A673 (cell line): ENCODE measurements around the gene APOBEC2. TPM values are rescaled to one million over a fixed set of nuclear protein-coding genes. Genes with fewer than 3 reads are reported as not detected.

Experiments
- BruUV-seq: library from RNA; stranded (reverse); fragments of 400-500 nt; replicated peaks from 2 replicates; lab custom pipeline; 2021; lab: Mats Ljungman, UMichigan
- CTCF ChIA-PET: fragments of 300-600 bp; sonication (Branson Sonifier 250); formaldehyde crosslinking; loops from one replicate; lab custom pipeline; 2022; ENCODE audit warnings: antibody characterized with exemption; lab: Charles Lee
- POLR2A ChIA-PET: fragments of 300-600 bp; sonication (Branson Sonifier 250); formaldehyde crosslinking; loops from one replicate; lab custom pipeline; 2022; ENCODE audit warnings: antibody characterized with exemption; ENCODE audit not compliant: low non-redundant PET; lab: Charles Lee
- DNase-seq: peaks from one replicate; pipeline ENCODE4 v3.0.0-alpha.2; 2015; ENCODE audit warnings: low spot score
- H3K27ac ChIP-seq: fragments of 200-600 bp; sonication (generic); 2 replicates; pipeline ENCODE4 v1.5.1; 2016; ENCODE audit warnings: mixed run types, low read depth, mild to moderate bottlenecking, mixed read lengths, antibody characterized with exemption, low read length; ENCODE audit not compliant: poor library complexity, severe bottlenecking
- H3K27me3 ChIP-seq: fragments of 200-600 bp; sonication (generic); replicated peaks from 2 replicates; pipeline ENCODE4 v1.6.1; 2017; ENCODE audit warnings: mixed run types, low read depth, mild to moderate bottlenecking, mixed read lengths, antibody characterized with exemption, low read length; ENCODE audit not compliant: insufficient read depth, poor library complexity
- H3K36me3 ChIP-seq: fragments of 200-600 bp; sonication (generic); 2 replicates; pipeline ENCODE4 v1.6.1; 2016; ENCODE audit warnings: mixed run types, mild to moderate bottlenecking, mixed read lengths, antibody characterized with exemption, low read length; ENCODE audit not compliant: insufficient read depth, poor library complexity, severe bottlenecking
- H3K4me1 ChIP-seq: fragments of 200-600 bp; sonication (generic); 2 replicates; pipeline ENCODE4 v1.6.1; 2017; ENCODE audit warnings: mixed run types, mild to moderate bottlenecking, mixed read lengths, antibody characterized with exemption, low read length; ENCODE audit not compliant: insufficient read depth, poor library complexity, severe bottlenecking
- H3K4me3 ChIP-seq: fragments of 200-600 bp; sonication (generic); 2 replicates; pipeline ENCODE4 v1.5.1; 2016; ENCODE audit warnings: low read depth, mixed run types, mild to moderate bottlenecking, mixed read lengths, low read length; ENCODE audit not compliant: poor library complexity, severe bottlenecking
- H3K9me3 ChIP-seq: fragments of 200-600 bp; sonication (generic); 2 replicates; pipeline ENCODE4 v1.6.1; 2016; ENCODE audit warnings: mixed run types, low read depth, mild to moderate bottlenecking, mixed read lengths, antibody characterized with exemption, low read length; ENCODE audit not compliant: poor library complexity, severe bottlenecking
- CTCF ChIP-seq: fragments of 300-800, 200-600 bp; sonication (generic); conservative IDR thresholded peaks from 2 replicates; pipeline ENCODE4 v1.5.1; 2017; ENCODE audit warnings: low read depth, mild to moderate bottlenecking, antibody characterized with exemption, low read length, moderate library complexity, mixed read lengths
- EZH2 ChIP-seq: fragments of 200-600 bp; sonication (generic); IDR thresholded peaks from 2 replicates; pipeline ENCODE4 v1.6.1; 2017; ENCODE audit warnings: borderline replicate concordance, low read depth, mild to moderate bottlenecking, mixed read lengths, antibody characterized with exemption, low read length; ENCODE audit not compliant: poor library complexity, severe bottlenecking
- intact Hi-C: fragments of 100-400 bp; cut with micrococcal nuclease; formaldehyde crosslinking; loops from one replicate; pipeline ENCODE4 v1.10.0; 2022; ENCODE audit not compliant: unreplicated experiment
- total RNA-seq: library from RNA; stranded (reverse); gene quantifications from 2 replicates; pipeline ENCODE4 v1.2.3, GENCODE V29; 2021

The APOBEC2 gene
- total RNA-seq, 1 experiment from 2014 or later: not detected

GRCh38 chr6:41046084-41046483 lies 6.9 kb upstream of the APOBEC2 start:
- POLR2A ChIA-PET: no interaction called here
- Histone ChIP-seq H3K4me3 (no peak overlapping the region), H3K9me3 (no peaks in the 10 kb centered on the region), H3K27ac (no peak overlapping the region), H3K27me3 (no peaks in the 10 kb centered on the region), H3K4me1 (no peaks in the 10 kb centered on the region), H3K36me3 (no peaks in the 10 kb centered on the region)
- intact Hi-C loops: no loop called here
- TF ChIP-seq EZH2 (no peak), CTCF (no peak)
- CTCF ChIA-PET: no interaction called here
- no TSS peak for BruUV-seq
- no peak for DNase-seq

GRCh38 chr6:41047306-41047705 lies 5.7 kb upstream of the APOBEC2 start:
- Histone ChIP-seq H3K4me1 (peaks cover 4% of the 10 kb centered on the region), H3K9me3 (no peaks in the 10 kb centered on the region), H3K27me3 (no peaks in the 10 kb centered on the region), H3K36me3 (no peaks in the 10 kb centered on the region), H3K4me3 (no peak overlapping the region), H3K27ac (no peak overlapping the region)
- no TSS peak for BruUV-seq
- no peak for TF ChIP-seq EZH2
- no peak for TF ChIP-seq CTCF
- no peak for DNase-seq
- intact Hi-C loops: no loop called here
- ChIA-PET POLR2A (no interaction called here), CTCF (no interaction called here)

GRCh38 chr6:41047745-41048732 lies 5.0 kb upstream of the APOBEC2 start:
- TF ChIP-seq EZH2: no peak
- no peak for TF ChIP-seq CTCF
- Histone ChIP-seq H3K4me3 (no peak overlapping the region), H3K9me3 (no peaks in the 10 kb centered on the region), H3K36me3 (no peaks in the 10 kb centered on the region), H3K4me1 (peaks cover 4% of the 10 kb centered on the region), H3K27ac (no peak overlapping the region), H3K27me3 (no peaks in the 10 kb centered on the region)
- DNase-seq: no peak
- intact Hi-C loops: no loop called here
- ChIA-PET POLR2A (interaction anchor here (0.6 kb wide), 1 partner anchor 18 kb away, joined by 3 read pairs; no protein-coding TSS in a partner anchor), CTCF (no interaction called here)
- BruUV-seq: no TSS peak
